Left lung (tissue), 10 donors: ENCODE measurements around the gene RTF1. TPM values are rescaled to one million over a fixed set of nuclear protein-coding genes. Genes with fewer than 3 reads are reported as not detected.

Experiments
- ATAC-seq: fragments of 200-7000 bp; cut with Tn5 transposase; one replicate; pipeline ENCODE4 v1.9.1; 2020; ENCODE audit warnings: moderate library complexity
- DNase-seq, 4 donors: peaks; one replicate each; pipeline ENCODE4 v3.0.0-alpha.2; 2013 to 2020
- H3K27ac ChIP-seq, 2 donors: fragments of 200-600 bp; sonication (generic) in 1 of 2; one replicate each; pipeline versions ENCODE4 v1.5.0 to v1.8.0; 2020 to 2021
- H3K27me3 ChIP-seq, 2 donors: fragments of 200-600 bp; sonication (generic) in 1 of 2; one replicate each; pipeline versions ENCODE4 v1.5.0 to v1.8.0; 2020 to 2021
- H3K36me3 ChIP-seq, 2 donors: fragments of 200-600 bp; sonication (generic) in 1 of 2; one replicate each; pipeline versions ENCODE4 v1.5.0 to v1.8.0; 2020 to 2021
- H3K4me1 ChIP-seq, 2 donors: fragments of 200-600 bp; one replicate each; pipeline ENCODE4 v1.8.0; 2021
- H3K4me3 ChIP-seq, 2 donors: fragments of 200-600 bp; sonication (generic) in 1 of 2; one replicate each; pipeline versions ENCODE4 v1.5.0 to v1.8.0; 2020 to 2021; ENCODE audit warnings: mild to moderate bottlenecking in 1 of 2
- H3K9me3 ChIP-seq, 2 donors: fragments of 200-600 bp; sonication (generic) in 1 of 2; one replicate each; pipeline versions ENCODE4 v1.5.0 to v1.8.0; 2020 to 2021
- intact Hi-C, 2 donors: fragments of 100-400 bp; cut with DNase I; formaldehyde crosslinking; loops; one replicate each; pipeline versions ENCODE4 v1.11.2 to v1.14.2; 2022
- polyA plus RNA-seq, 6 donors: library from polyadenylated mRNA; unstranded; fragments of 120-200 nt; gene quantifications; one replicate each; pipeline ENCODE4 v1.2.1, GENCODE V29; 2013; ENCODE audit not compliant: insufficient read length in 6 of 6
- total RNA-seq, 2 donors: library from RNA; stranded (reverse); fragmentation: NEBNext Ultra II Directional; extraction: Animal tissue kit (Norgen Biotek cat#: 25700); gene quantifications; one replicate each; pipeline ENCODE4 v1.2.1, GENCODE V29; 2021
- TF ChIP-seq, protein P1 (sequence below), 2 donors: fragments of 200-600 bp; sonication (generic) in 1 of 2; IDR thresholded peaks; one replicate each; pipeline versions ENCODE4 v1.5.0 to v1.8.0; 2021; ENCODE audit warnings: antibody characterized with exemption in 2 of 2
- donor health status: DM: no; HTN: yes; CAD: no.
- donor health status: DM: no; HTN: no; CAD: no.

Gene RTF1
- total and polyA plus RNA-seq, 8 donors, result 22.3 to 70.6 (median 69.2) TPM

DNA sequence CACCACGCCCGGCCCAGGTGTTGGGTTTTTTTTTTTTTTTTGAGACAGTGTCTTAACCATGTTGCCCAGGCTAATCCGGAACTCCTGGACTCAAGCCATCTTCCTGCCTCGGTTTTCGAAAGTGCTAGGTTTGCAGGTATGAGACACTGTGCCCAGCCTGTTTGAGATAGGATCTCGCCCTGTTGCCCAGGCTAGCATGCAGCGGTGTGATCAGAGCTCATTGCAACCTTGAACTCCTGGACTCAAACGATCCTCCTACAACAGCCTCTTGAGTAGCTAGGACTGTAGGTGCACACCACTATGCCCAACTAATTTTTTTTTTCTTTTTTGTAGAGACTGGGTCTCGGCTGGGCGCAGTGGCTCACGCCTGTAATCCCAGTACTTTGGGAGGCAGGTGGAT lies 56.5 kb downstream of the RTF1 start:
- H3K27ac ChIP-seq, result no peak overlapping the region
- no peak overlapping the region for H3K4me3 ChIP-seq
- ATAC-seq (no peak), DNase-seq (no peak)
- TF ChIP-seq, protein P1, sequence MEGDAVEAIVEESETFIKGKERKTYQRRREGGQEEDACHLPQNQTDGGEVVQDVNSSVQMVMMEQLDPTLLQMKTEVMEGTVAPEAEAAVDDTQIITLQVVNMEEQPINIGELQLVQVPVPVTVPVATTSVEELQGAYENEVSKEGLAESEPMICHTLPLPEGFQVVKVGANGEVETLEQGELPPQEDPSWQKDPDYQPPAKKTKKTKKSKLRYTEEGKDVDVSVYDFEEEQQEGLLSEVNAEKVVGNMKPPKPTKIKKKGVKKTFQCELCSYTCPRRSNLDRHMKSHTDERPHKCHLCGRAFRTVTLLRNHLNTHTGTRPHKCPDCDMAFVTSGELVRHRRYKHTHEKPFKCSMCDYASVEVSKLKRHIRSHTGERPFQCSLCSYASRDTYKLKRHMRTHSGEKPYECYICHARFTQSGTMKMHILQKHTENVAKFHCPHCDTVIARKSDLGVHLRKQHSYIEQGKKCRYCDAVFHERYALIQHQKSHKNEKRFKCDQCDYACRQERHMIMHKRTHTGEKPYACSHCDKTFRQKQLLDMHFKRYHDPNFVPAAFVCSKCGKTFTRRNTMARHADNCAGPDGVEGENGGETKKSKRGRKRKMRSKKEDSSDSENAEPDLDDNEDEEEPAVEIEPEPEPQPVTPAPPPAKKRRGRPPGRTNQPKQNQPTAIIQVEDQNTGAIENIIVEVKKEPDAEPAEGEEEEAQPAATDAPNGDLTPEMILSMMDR (IDR thresholded peaks at IDR 0.05), result no peak
- H3K36me3 ChIP-seq, result peaks cover 4 to 97% of the 10 kb centered on the region in 2 donors
- H3K27me3 ChIP-seq, result no peaks in the 10 kb centered on the region
- peaks cover 0 to 6% of the 10 kb centered on the region in 2 donors for H3K4me1 ChIP-seq
- no peaks in the 10 kb centered on the region for H3K9me3 ChIP-seq
- intact Hi-C loops, result no loop called here

DNA sequence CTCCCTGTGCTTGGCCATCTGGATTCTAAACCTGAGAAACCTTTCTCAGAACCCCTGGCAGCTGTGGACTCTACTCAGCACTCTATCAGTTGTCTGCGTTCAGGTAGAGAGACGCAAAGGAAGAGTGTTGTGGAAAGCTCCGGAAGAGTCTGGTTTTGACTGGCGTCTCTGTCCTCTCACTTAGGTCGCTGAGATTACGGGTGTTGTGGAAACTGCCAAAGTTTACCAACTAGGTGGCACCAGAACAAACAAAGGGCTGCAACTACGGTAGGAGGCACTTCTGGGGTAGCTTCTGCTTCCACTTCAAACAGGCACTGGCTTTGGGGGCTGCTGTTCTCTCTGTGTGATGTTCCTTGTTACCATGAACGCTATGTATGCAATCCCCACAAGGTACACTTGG lies 57.5 kb downstream of the RTF1 start:
- ATAC-seq (no peak), DNase-seq (no peak)
- Histone ChIP-seq H3K4me3 (no peak overlapping the region), H3K4me1 (peaks cover 0 to 8% of the 10 kb centered on the region in 2 donors), H3K36me3 (peaks cover 4 to 100% of the 10 kb centered on the region in 2 donors), H3K27me3 (no peaks in the 10 kb centered on the region), H3K27ac (no peak overlapping the region), H3K9me3 (no peaks in the 10 kb centered on the region)
- intact Hi-C loops, result no loop called here
- TF ChIP-seq, protein P1 (IDR thresholded peaks at IDR 0.05), result no peak

GRCh38 chr15:41474941-41475340 lies 58.0 kb downstream of the RTF1 start:
- Histone ChIP-seq H3K27ac (no peak overlapping the region), H3K27me3 (no peaks in the 10 kb centered on the region), H3K4me1 (peaks cover 0 to 8% of the 10 kb centered on the region in 2 donors), H3K9me3 (no peaks in the 10 kb centered on the region), H3K4me3 (no peak overlapping the region), H3K36me3 (peaks cover 4 to 100% of the 10 kb centered on the region in 2 donors)
- DNase-seq (no peak), ATAC-seq (peak; percentile 22)
- TF ChIP-seq, protein P1 (IDR thresholded peaks at IDR 0.05), result no peak
- intact Hi-C loops, result no loop called here

DNA sequence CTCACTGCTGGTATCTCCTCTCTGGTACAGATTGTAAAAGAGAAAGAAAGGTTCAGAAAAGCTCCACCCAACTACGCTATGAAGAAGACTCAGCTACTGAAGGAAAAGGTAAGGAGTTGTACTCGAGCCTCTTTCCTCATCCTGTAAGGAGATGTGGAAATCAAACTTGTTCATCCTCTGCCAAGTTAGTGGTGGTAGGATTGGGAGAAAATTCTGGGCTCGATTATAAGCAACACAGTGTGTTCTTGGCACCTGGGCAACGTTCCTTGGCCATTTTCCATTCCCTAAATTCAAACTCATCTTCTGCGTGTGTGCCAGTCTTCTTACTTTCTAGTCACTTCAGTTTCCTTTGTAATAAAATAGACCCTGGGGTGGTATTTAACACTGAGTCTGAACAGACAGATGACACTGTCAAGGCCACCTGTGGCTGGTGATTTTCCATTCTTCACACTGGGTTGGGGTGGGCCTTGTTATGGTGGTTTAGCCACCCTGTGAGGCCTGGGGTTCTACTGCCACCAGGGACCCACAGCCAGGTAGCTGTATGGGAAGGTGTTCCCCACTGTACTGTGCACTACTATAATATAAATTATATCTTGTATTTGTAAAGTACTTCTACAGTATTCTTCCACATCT lies 59.6 kb downstream of the RTF1 start:
- ATAC-seq (no peak), DNase-seq (no peak)
- H3K27ac ChIP-seq, result no peak overlapping the region
- H3K36me3 ChIP-seq, result peaks cover 4 to 100% of the 10 kb centered on the region in 2 donors
- H3K4me1 ChIP-seq, result peaks cover 0 to 8% of the 10 kb centered on the region in 2 donors
- no peak overlapping the region for H3K4me3 ChIP-seq
- no peaks in the 10 kb centered on the region for H3K27me3 ChIP-seq
- TF ChIP-seq, protein P1 (IDR thresholded peaks at IDR 0.05), result no peak
- intact Hi-C loops, result no loop called here
- no peaks in the 10 kb centered on the region for H3K9me3 ChIP-seq

DNA sequence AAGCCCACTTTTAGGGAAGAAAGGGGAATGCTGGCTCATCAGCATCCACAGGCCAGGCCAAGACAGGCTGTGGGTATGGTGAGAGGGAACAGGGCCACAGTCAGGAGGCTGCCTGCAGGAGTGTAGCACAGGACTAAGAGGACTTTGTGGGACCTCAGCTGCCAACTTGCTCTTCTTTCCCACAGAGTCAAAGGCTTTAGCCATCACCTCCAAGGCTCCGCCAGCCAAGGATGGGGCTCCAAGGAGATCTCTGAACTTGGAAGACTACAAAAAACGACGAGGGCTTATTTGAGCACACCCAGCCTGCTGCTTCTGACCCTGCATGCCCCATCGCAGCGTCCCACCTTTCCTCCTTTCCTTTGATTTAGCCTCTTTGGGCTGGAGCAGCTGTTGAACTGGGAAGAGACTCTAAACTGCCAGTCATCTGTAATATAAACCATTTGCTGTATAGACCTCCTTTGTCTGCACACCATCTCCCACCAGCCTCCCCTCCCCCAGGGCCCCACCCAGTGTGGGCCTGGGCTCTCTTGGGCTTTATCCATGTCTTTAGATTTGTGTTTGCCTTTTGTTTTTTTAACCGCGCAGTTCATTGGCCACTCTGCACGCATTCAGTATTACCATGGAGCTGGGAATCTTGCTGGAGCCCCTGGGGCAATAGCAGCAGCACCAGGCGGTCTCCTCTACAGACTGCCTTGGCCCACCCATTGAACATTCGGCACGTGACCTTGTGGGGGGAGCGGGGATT lies 63.7 kb downstream of the RTF1 start:
- peaks cover 0 to 8% of the 10 kb centered on the region in 2 donors for H3K4me1 ChIP-seq
- H3K36me3 ChIP-seq, result peaks cover 4 to 83% of the 10 kb centered on the region in 2 donors
- H3K27ac ChIP-seq, result no peak overlapping the region
- no peaks in the 10 kb centered on the region for H3K9me3 ChIP-seq
- H3K4me3 ChIP-seq, result no peak overlapping the region
- TF ChIP-seq, protein P1 (IDR thresholded peaks at IDR 0.05), result no peak
- DNase-seq, result no peak
- ATAC-seq, result no peak
- intact Hi-C loops, result no loop called here
- no peaks in the 10 kb centered on the region for H3K27me3 ChIP-seq
